GM23338 (cell line): ENCODE measurements around the gene KRT74.

Experiments used
- CTCF ChIP-seq, 2 experiments: fragments of 200-600 bp in 1 of 2; sonication (generic) in 1 of 2; conservative IDR thresholded peaks; 2 replicates each; pipeline versions ENCODE4 v1.5.1 to v1.6.1; 2016 to 2017; ENCODE audit warnings: antibody characterized with exemption in 2 of 2, low read depth in 2 of 2, mild to moderate bottlenecking in 2 of 2, moderate library complexity in 1 of 2
- EZH2phosphoT487 ChIP-seq: fragments of 200-600 bp; sonication (generic); IDR thresholded peaks from one replicate; pipeline ENCODE4 v1.8.1; 2018; ENCODE audit warnings: antibody characterized with exemption; ENCODE audit not compliant: unreplicated experiment
- REST ChIP-seq: IDR thresholded peaks from one replicate; pipeline ENCODE4 v1.6.1; 2018; ENCODE audit warnings: antibody characterized with exemption; ENCODE audit not compliant: unreplicated experiment
- STAT1 ChIP-seq: IDR thresholded peaks from one replicate; pipeline ENCODE4 v1.6.1; 2016; ENCODE audit warnings: antibody characterized with exemption; ENCODE audit not compliant: unreplicated experiment

- TF ChIP-seq CTCF (conservative IDR thresholded peaks at IDR 0.05; ENCODE audit: low read depth in 2 of 2) (no peak), REST (no peak), EZH2phosphoT487 (no peak), STAT1 (no peak)
Observed at GRCh38 chr12:52524241-52524897, 49.3 kb downstream of the KRT74 start.
